GM19193 (cell line): ENCODE results near the gene DHPS.

ENCODE experiments used
- POLR2A ChIP-seq: IDR thresholded peaks from 4 replicates; pipeline ENCODE4 v1.6.1; 2011; ENCODE audit not compliant: insufficient read depth, insufficient read length; ENCODE audit errors: extremely low read depth

Gene DHPS

GRCh38 chr19:12664406-12665280, 17.0 kb downstream of the DHPS start:
- no peak for TF ChIP-seq POLR2A

GRCh38 chr19:12660980-12661379, 20.7 kb downstream of the DHPS start:
- TF ChIP-seq POLR2A = no peak

- no peak for TF ChIP-seq POLR2A
Measured at GRCh38 chr19:12657966-12658365, 23.7 kb downstream of the DHPS start.

- no peak for TF ChIP-seq POLR2A
Measured at GRCh38 chr19:12656899-12657571, 24.6 kb downstream of the DHPS start.

- no peak for TF ChIP-seq POLR2A
Measured at GRCh38 chr19:12655546-12655945, 26.1 kb downstream of the DHPS start.

GRCh38 chr19:12652219-12652618, 29.5 kb downstream of the DHPS start:
- TF ChIP-seq POLR2A = no peak

- TF ChIP-seq POLR2A = no peak
Measured at GRCh38 chr19:12649941-12650340, 31.7 kb downstream of the DHPS start.

- TF ChIP-seq POLR2A = no peak
Measured at GRCh38 chr19:12648088-12648487, 33.6 kb downstream of the DHPS start.

- no peak for TF ChIP-seq POLR2A
Measured at GRCh38 chr19:12647490-12648071, 34.1 kb downstream of the DHPS start.

- TF ChIP-seq POLR2A = no peak
Measured at GRCh38 chr19:12647047-12647446, 34.6 kb downstream of the DHPS start.

- no peak for TF ChIP-seq POLR2A
Measured at GRCh38 chr19:12646551-12646950, 35.1 kb downstream of the DHPS start.

GRCh38 chr19:12642506-12642905, 39.2 kb downstream of the DHPS start:
- no peak for TF ChIP-seq POLR2A

GRCh38 chr19:12641456-12641855, 40.2 kb downstream of the DHPS start:
- no peak for TF ChIP-seq POLR2A

- no peak for TF ChIP-seq POLR2A
Measured at GRCh38 chr19:12639901-12640613, 41.6 kb downstream of the DHPS start.

GRCh38 chr19:12638611-12639182, 43.0 kb downstream of the DHPS start:
- TF ChIP-seq POLR2A = no peak

- no peak for TF ChIP-seq POLR2A
Measured at GRCh38 chr19:12636631-12637030, 45.0 kb downstream of the DHPS start.

GRCh38 chr19:12629215-12629614, 52.5 kb downstream of the DHPS start:
- no peak for TF ChIP-seq POLR2A
